Endothelial cell of umbilical vein (primary cell): ENCODE measurements around the gene CHCHD3.

Experiments used
- CTCF ChIP-seq, 2 donors: IDR thresholded peaks; 1 replicate in 1 of 2; 2 replicates in 1 of 2; pipeline ENCODE4 v1.5.1; 2011; ENCODE audit warnings: low read length in 2 of 2, mild to moderate bottlenecking in 2 of 2, moderate library complexity in 2 of 2, control low read depth in 1 of 2, inconsistent platforms in 1 of 2, low read depth in 1 of 2; ENCODE audit not compliant: insufficient read depth in 1 of 2; ENCODE audit errors: extremely low read depth in 1 of 2
- EZH2 ChIP-seq: IDR thresholded peaks from 2 replicates; pipeline ENCODE4 v1.6.1; 2012; ENCODE audit warnings: borderline replicate concordance, low read depth, mild to moderate bottlenecking, moderate library complexity, low read length, inconsistent platforms; ENCODE audit not compliant: severe bottlenecking
- JUN ChIP-seq: IDR thresholded peaks from 2 replicates; pipeline ENCODE4 v1.6.1; 2011; ENCODE audit warnings: borderline replicate concordance, low read depth; ENCODE audit not compliant: insufficient read length, insufficient read depth
- MAX ChIP-seq: IDR thresholded peaks from 2 replicates; pipeline ENCODE4 v1.6.1; 2011; ENCODE audit not compliant: insufficient read depth, insufficient read length
- MYC ChIP-seq: IDR thresholded peaks from one replicate; pipeline ENCODE4 v1.6.1; 2011; ENCODE audit warnings: mild to moderate bottlenecking, low read depth, low read length
- POLR2A ChIP-seq: IDR thresholded peaks from 2 replicates; pipeline ENCODE4 v1.6.1; 2012; ENCODE audit warnings: low read depth, mild to moderate bottlenecking, control low read depth, low read length
- POLR2AphosphoS5 ChIP-seq: IDR thresholded peaks from 2 replicates; pipeline ENCODE4 v1.6.1; 2012; ENCODE audit warnings: low read depth, mild to moderate bottlenecking, control low read depth, low read length, moderate library complexity; ENCODE audit not compliant: insufficient read depth

DNA sequence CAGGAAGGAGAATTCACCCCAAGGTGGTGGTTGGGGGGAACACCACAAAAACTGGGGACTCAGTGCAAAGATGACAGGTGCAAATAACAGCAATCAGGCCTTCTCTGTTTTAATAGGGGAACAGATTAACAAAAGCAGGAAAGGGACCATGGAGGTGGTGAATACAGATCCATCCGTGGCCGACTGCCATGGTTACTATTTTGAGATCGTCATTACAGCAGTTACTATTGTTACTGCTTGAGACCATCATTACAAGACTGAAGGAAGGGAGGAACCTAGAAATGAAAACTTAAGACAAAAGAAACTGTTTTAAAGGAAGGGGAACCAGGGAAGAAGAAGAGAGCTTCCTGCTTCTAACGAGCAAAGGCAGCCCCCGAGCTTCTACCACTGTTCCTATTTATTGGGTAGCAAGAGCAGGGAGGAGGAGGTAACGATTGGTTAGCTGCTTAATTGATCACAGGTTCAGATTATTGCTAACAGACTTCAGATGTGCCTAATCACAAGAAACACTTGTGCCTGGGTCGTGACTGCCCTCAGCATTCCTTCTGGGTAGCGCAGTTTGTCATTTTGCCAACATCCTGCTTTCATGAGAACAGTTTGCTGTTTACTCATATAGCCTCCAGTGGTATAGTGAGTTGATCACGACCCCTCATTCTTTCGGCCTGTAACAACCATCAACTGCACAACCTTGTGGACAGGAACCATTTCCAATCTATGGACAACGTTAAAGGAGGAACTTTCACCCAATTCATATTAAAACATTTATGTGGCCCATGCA lies 216.3 kb downstream of the CHCHD3 start:
- no peak for TF ChIP-seq CTCF (IDR thresholded peaks at IDR 0.05; ENCODE audit: extremely low read depth in 1 of 2, insufficient read depth in 1 of 2, low read depth in 1 of 2, low read length in 2 of 2)
- TF ChIP-seq JUN: no peak
- TF ChIP-seq EZH2: no peak
- no peak for TF ChIP-seq MAX
- TF ChIP-seq MYC: no peak
- TF ChIP-seq POLR2A: no peak
- TF ChIP-seq POLR2AphosphoS5: no peak
